Vagina (tissue), 2 donors: ENCODE results near the gene PCSK6.

Source experiments
- CTCF ChIP-seq, 3 experiments: fragments of 450-650 bp in 2 of 3; fragments of 200-600 bp in 1 of 3; sonication (generic) in 1 of 3; IDR thresholded peaks; one replicate each; pipeline ENCODE4 v1.5.1; 2017 to 2019; ENCODE audit warnings: antibody characterized with exemption in 3 of 3, mild to moderate bottlenecking in 2 of 3, moderate library complexity in 2 of 3
- POLR2A ChIP-seq, 2 donors: fragments of 450-650 bp; IDR thresholded peaks; one replicate each; pipeline ENCODE4 v1.6.1; 2017; ENCODE audit warnings: antibody characterized with exemption in 2 of 2, mild to moderate bottlenecking in 2 of 2, moderate library complexity in 2 of 2
- POLR2AphosphoS5 ChIP-seq, 2 donors: sonication (generic); formaldehyde crosslinking; IDR thresholded peaks; one replicate each; pipeline ENCODE4 v1.9.0; 2017; ENCODE audit warnings: antibody characterized with exemption in 2 of 2, mild to moderate bottlenecking in 2 of 2, low read depth in 1 of 2; ENCODE audit not compliant: insufficient read depth in 1 of 2

GRCh38 chr15:101538177-101538576 is 48.7 kb upstream of the PCSK6 start:
- TF ChIP-seq CTCF (IDR thresholded peaks at IDR 0.05) = no peak
- no peak for TF ChIP-seq POLR2AphosphoS5 (IDR thresholded peaks at IDR 0.05; ENCODE audit: insufficient read depth in 1 of 2, low read depth in 1 of 2)
- TF ChIP-seq POLR2A (IDR thresholded peaks at IDR 0.05) = no peak
